ENCODE data around the gene OGDH. TPM values are rescaled to one million over a fixed set of nuclear protein-coding genes. Genes with fewer than 3 reads are reported as not detected.
"Not testable (repeated sequence)": the region's sequence is repeated elsewhere in the genome, so short reads cannot be mapped to it uniquely, and the experiment has no call there.

The OGDH gene
- total and polyA plus RNA-seq, 10 of the 15 experiments (the other 5 are each of a cell fraction or from before 2014, with no cell fraction given), result 4.1 to 103 (median 48.4) TPM

DNA sequence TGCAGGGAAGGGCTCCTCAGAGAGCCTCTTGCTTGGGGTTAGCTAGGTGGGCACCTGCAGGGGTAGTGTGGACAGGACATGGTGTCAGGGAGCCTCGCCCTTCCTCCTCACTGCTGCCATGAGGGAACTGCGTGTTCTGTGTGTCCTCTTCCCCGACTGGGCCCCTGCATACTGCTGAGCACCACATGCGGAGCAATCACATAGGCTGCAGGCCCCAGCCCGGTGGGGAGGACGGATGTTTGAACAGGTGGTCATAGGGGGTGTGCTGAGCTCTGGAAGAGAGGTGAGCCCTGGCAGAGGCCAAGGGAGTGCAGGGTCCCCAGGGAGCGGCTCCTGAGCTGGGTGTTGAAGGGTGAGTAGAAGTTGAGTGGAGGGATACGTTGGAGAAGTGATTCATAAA lies 93.9 kb downstream of the OGDH start:
- ATAC-seq, result no peak
- no TSS peak for BruUV-seq (replicated peaks)

GRCh38 chr7:44703391-44703790 lies 97.0 kb downstream of the OGDH start:
- H2AFZ ChIP-seq (ENCODE audit: control insufficient read depth, low read depth, low read length); H3K4me2 ChIP-seq (ENCODE audit: control insufficient read depth, insufficient read depth); H3K4me1 ChIP-seq (ENCODE audit: control insufficient read depth, insufficient read depth, low read length); H3K9me3 ChIP-seq (replicated peaks; ENCODE audit: control insufficient read depth, insufficient read depth, low read length); H4K20me1 ChIP-seq (ENCODE audit: control insufficient read depth, insufficient read depth); BruUV-seq (replicated peaks); POLR2A ChIA-PET; SMC1A ChIA-PET (ENCODE audit: uncharacterized antibody, unreplicated experiment); FAIRE-seq; ATAC-seq; RAD21 ChIA-PET (ENCODE audit: unreplicated experiment); H3K27ac ChIP-seq (ENCODE audit: control insufficient read depth, insufficient read depth); H3K27me3 ChIP-seq (replicated peaks in 1 of 2; ENCODE audit: control insufficient read depth in 2 of 2, insufficient read depth in 2 of 2, low read length in 1 of 2); in situ Hi-C loops (cut with MboI); DNase-seq (ENCODE audit: low read depth, low spot score); intact Hi-C loops (cut with micrococcal nuclease; ENCODE audit: unreplicated experiment); H3K79me2 ChIP-seq (ENCODE audit: control insufficient read depth, insufficient read depth, low read length); H3K9ac ChIP-seq (ENCODE audit: control insufficient read depth, insufficient read depth, low read length); H3K4me3 ChIP-seq: not testable (repeated sequence)
- WGBS (ENCODE audit: insufficient coverage, insufficient replicate concordance, low lambda C conversion rate, missing lambda C conversion rate), result 98% methylated on average over 9 of the region's 10 CpGs
- CTCF ChIA-PET, result interaction anchor here (0.7 kb wide), 1 partner anchor 98 kb away, joined by 3 read pairs; no protein-coding TSS in a partner anchor
- H3K36me3 ChIP-seq (ENCODE audit: control insufficient read depth in 2 of 2, insufficient read depth in 2 of 2, low read length in 1 of 2), result peaks cover 11 to 21% of the 10 kb centered on the region in 2 experiments

More for the DNA sequence above, 93.9 kb downstream of the OGDH start:
- Histone ChIP-seq H3K4me1 (ENCODE audit: control insufficient read depth, insufficient read depth, low read length) (no peaks in the 10 kb centered on the region), H3K9ac (ENCODE audit: control insufficient read depth, insufficient read depth, low read length) (no peak overlapping the region), H2AFZ (ENCODE audit: control insufficient read depth, low read depth, low read length) (no peak overlapping the region), H3K4me3 (no peak overlapping the region), H3K27ac (ENCODE audit: control insufficient read depth, insufficient read depth) (no peak overlapping the region), H3K4me2 (ENCODE audit: control insufficient read depth, insufficient read depth) (no peak overlapping the region), H3K9me3 (replicated peaks; ENCODE audit: control insufficient read depth, insufficient read depth, low read length) (no peaks in the 10 kb centered on the region; the same call in 2 of the 3 replicates), H4K20me1 (ENCODE audit: control insufficient read depth, insufficient read depth) (no peaks in the 10 kb centered on the region), H3K36me3 (ENCODE audit: control insufficient read depth in 2 of 2, insufficient read depth in 2 of 2, low read length in 1 of 2) (peaks cover 26 to 28% of the 10 kb centered on the region in 2 experiments), H3K79me2 (ENCODE audit: control insufficient read depth, insufficient read depth, low read length) (no peaks in the 10 kb centered on the region), H3K27me3 (replicated peaks in 1 of 2; ENCODE audit: control insufficient read depth in 2 of 2, insufficient read depth in 2 of 2, low read length in 1 of 2) (no peaks in the 10 kb centered on the region)
- TF ChIP-seq, protein P1, sequence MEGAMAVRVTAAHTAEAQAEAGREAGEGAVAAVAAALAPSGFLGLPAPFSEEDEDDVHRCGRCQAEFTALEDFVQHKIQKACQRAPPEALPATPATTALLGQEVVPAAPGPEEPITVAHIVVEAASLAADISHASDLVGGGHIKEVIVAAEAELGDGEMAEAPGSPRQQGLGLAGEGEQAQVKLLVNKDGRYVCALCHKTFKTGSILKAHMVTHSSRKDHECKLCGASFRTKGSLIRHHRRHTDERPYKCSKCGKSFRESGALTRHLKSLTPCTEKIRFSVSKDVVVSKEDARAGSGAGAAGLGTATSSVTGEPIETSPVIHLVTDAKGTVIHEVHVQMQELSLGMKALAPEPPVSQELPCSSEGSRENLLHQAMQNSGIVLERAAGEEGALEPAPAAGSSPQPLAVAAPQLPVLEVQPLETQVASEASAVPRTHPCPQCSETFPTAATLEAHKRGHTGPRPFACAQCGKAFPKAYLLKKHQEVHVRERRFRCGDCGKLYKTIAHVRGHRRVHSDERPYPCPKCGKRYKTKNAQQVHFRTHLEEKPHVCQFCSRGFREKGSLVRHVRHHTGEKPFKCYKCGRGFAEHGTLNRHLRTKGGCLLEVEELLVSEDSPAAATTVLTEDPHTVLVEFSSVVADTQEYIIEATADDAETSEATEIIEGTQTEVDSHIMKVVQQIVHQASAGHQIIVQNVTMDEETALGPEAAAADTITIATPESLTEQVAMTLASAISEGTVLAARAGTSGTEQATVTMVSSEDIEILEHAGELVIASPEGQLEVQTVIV (IDR thresholded peaks at IDR 0.05; ENCODE audit: borderline replicate concordance, partially characterized antibody), result no peak
- TF ChIP-seq GABPA (IDR thresholded peaks at IDR 0.05; ENCODE audit: low read depth), result no peak
- TF ChIP-seq NFYB (IDR thresholded peaks at IDR 0.05; ENCODE audit: insufficient read depth, low read depth, low read length), result no peak
- no peak for TF ChIP-seq POLR2AphosphoS2 (IDR thresholded peaks at IDR 0.05; ENCODE audit: low read depth, low read length)
- no peak for TF ChIP-seq SIN3A (IDR thresholded peaks at IDR 0.05; ENCODE audit: low read depth, low read length)
- no peak for TF ChIP-seq EP300 (IDR thresholded peaks at IDR 0.05; ENCODE audit: borderline replicate concordance in 1 of 2, control insufficient read depth in 1 of 2, low read depth in 2 of 2, low read length in 2 of 2)
- TF ChIP-seq SPI1 (IDR thresholded peaks at IDR 0.05; ENCODE audit: borderline replicate concordance, insufficient read depth, low read depth, low read length), result no peak
- no peak for TF ChIP-seq BHLHE40 (IDR thresholded peaks at IDR 0.05; ENCODE audit: borderline replicate concordance in 1 of 2, low read depth in 2 of 2, low read length in 1 of 2)
- intact Hi-C loops (cut with micrococcal nuclease; ENCODE audit: unreplicated experiment) (no loop called here), in situ Hi-C loops (cut with MboI) (no loop called here)
- SMC1A ChIA-PET (ENCODE audit: uncharacterized antibody, unreplicated experiment), result no interaction called here
- 87% methylated on average over 8 of the region's 8 CpGs for WGBS (ENCODE audit: insufficient coverage, insufficient replicate concordance, low lambda C conversion rate, missing lambda C conversion rate)
- CTCF ChIA-PET, result no interaction called here
- RAD21 ChIA-PET (ENCODE audit: unreplicated experiment), result no interaction called here
- no peak for FAIRE-seq
- no peak for DNase-seq (ENCODE audit: low read depth, low spot score)
- POLR2A ChIA-PET, result no interaction called here
